ENCODE data around the gene CXCR6. TPM values are rescaled to one million over a fixed set of nuclear protein-coding genes. Genes with fewer than 3 reads are reported as not detected.

Gene CXCR6
- total and polyA plus RNA-seq, 2 of the 8 experiments (the other 6 are each of a cell fraction or from before 2014, with no cell fraction given): not detected

DNA sequence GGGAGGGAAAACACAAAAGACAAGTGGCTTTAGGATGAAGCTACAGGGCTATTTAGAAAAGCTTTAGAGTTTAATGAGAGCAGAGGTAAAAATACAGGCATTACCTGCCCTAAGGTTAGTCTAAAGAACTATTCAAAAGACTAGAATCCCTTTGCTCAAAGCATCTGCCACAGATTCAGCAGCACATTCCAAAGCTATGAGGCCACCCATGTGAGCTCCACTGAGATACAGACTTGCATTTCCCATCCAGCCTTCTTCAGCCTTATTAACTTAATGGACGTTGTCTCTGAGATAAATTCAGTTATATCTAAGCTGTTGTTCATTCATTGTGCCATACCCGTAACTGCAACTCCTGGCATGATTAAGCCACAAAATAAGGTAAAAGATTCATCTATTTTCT is 25.4 kb downstream of the CXCR6 start (continued):
- TF ChIP-seq CHD7 (IDR thresholded peaks at IDR 0.05; ENCODE audit: insufficient replicate concordance, low read length): no peak
- no peak for TF ChIP-seq RBBP5 (IDR thresholded peaks at IDR 0.05; ENCODE audit: borderline replicate concordance, low read depth, low read length)
- no peak for TF ChIP-seq CBX8 (IDR thresholded peaks at IDR 0.05; ENCODE audit: borderline replicate concordance, low read depth, low read length)
- no peak for TF ChIP-seq E2F6 (IDR thresholded peaks at IDR 0.05)
- TF ChIP-seq BACH1 (IDR thresholded peaks at IDR 0.05; ENCODE audit: low read length): no peak
- TF ChIP-seq JUND (IDR thresholded peaks at IDR 0.05; ENCODE audit: low read length): no peak
- no peak for TF ChIP-seq PHF8 (conservative IDR thresholded peaks at IDR 0.05; ENCODE audit: low read depth, low read length)
- no peak for TF ChIP-seq HDAC6 (IDR thresholded peaks at IDR 0.05; ENCODE audit: low read depth, low read length)
